GM12878 (cell line): ENCODE measurements around the gene SCIN. TPM values are rescaled to one million over a fixed set of nuclear protein-coding genes. Genes with fewer than 3 reads are reported as not detected.

ENCODE experiments used
- ATAC-seq: fragments of 200-7000 bp; cut with Tn5 transposase; 3 replicates; pipeline ENCODE4 v1.9.1; 2020; ENCODE audit warnings: mild to moderate bottlenecking, moderate library complexity
- BruUV-seq: library from RNA; stranded (reverse); fragments of 400-500 nt; replicated peaks from 2 replicates; lab custom pipeline; 2021; lab: Mats Ljungman, UMichigan
- CTCF ChIA-PET: fragments of 300-600 bp; sonication (Branson Sonifier 250); formaldehyde crosslinking; extraction: SDS; loops from one replicate; lab custom pipeline; 2021; ENCODE audit warnings: inconsistent platforms; lab: Yijun Ruan, JAX
- POLR2A ChIA-PET: fragments of 350-600 bp; formaldehyde crosslinking; extraction: SDS; loops from one replicate; lab custom pipeline; 2021; ENCODE audit warnings: inconsistent platforms; lab: Charles Lee
- RAD21 ChIA-PET: fragments of 300-600 bp; sonication (Branson Sonifier 250); formaldehyde crosslinking; loops from one replicate; lab custom pipeline; 2023; ENCODE audit warnings: antibody characterized with exemption; ENCODE audit not compliant: unreplicated experiment; lab: Charles Lee
- SMC1A ChIA-PET: fragments of 300-600 bp; sonication (Branson Sonifier 250); formaldehyde crosslinking; loops from one replicate; lab custom pipeline; 2023; ENCODE audit not compliant: unreplicated experiment, uncharacterized antibody; lab: Charles Lee
- DNase-seq: peaks from one replicate; pipeline ENCODE4 v3.0.0-alpha.2; 2011; ENCODE audit warnings: low read depth, low spot score
- FAIRE-seq: peaks from 3 replicates; lab custom pipeline; 2011; peaks lifted over from hg19 to GRCh38; lab: Jason Lieb, UNC
- H2AFZ ChIP-seq: 2 replicates; pipeline ENCODE4 v1.6.0; 2011; ENCODE audit warnings: low read depth, low read length, control low read depth; ENCODE audit not compliant: control insufficient read depth
- H3K27ac ChIP-seq: 2 replicates; pipeline ENCODE4 v1.5.1; 2011; ENCODE audit warnings: control low read depth; ENCODE audit not compliant: control insufficient read depth, insufficient read depth
- H3K27me3 ChIP-seq, 2 experiments: replicated peaks in 1 of 2; 2 replicates each; pipeline versions ENCODE4 v1.6.0 to v1.6.1; 2011; ENCODE audit warnings: low read length in 1 of 2; ENCODE audit not compliant: control insufficient read depth in 2 of 2, insufficient read depth in 2 of 2
- H3K36me3 ChIP-seq, 2 experiments: 2 replicates each; pipeline ENCODE4 v1.5.1; 2011; ENCODE audit warnings: low read length in 1 of 2; ENCODE audit not compliant: control insufficient read depth in 2 of 2, insufficient read depth in 2 of 2
- H3K4me1 ChIP-seq: 2 replicates; pipeline ENCODE4 v1.6.1; 2011; ENCODE audit warnings: mild to moderate bottlenecking, low read length, moderate library complexity, mixed read lengths; ENCODE audit not compliant: control insufficient read depth, insufficient read depth
- H3K4me2 ChIP-seq: 2 replicates; pipeline ENCODE4 v1.6.0; 2011; ENCODE audit warnings: control low read depth; ENCODE audit not compliant: control insufficient read depth, insufficient read depth
- H3K4me3 ChIP-seq: fragments of 200-600 bp; sonication (generic); 2 replicates; pipeline ENCODE4 v1.5.1; 2016
- H3K79me2 ChIP-seq: 2 replicates; pipeline ENCODE4 v1.6.0; 2011; ENCODE audit warnings: low read length; ENCODE audit not compliant: control insufficient read depth, insufficient read depth
- H3K9ac ChIP-seq: 2 replicates; pipeline ENCODE4 v1.8.0; 2011; ENCODE audit warnings: low read length, control low read depth, mixed read lengths; ENCODE audit not compliant: control insufficient read depth, insufficient read depth
- H3K9me3 ChIP-seq: replicated peaks from 3 replicates; pipeline ENCODE4 v1.5.1; 2011; ENCODE audit warnings: mild to moderate bottlenecking, low read length; ENCODE audit not compliant: control insufficient read depth, insufficient read depth
- H4K20me1 ChIP-seq: 2 replicates; pipeline ENCODE4 v1.6.0; 2011; ENCODE audit not compliant: control insufficient read depth, insufficient read depth
- CEBPB ChIP-seq, 2 experiments: fragments of 150-350 bp in 1 of 2; IDR thresholded peaks; 2 replicates each; pipeline ENCODE4 v1.6.1; 2012 to 2014; ENCODE audit warnings: low read depth in 2 of 2, low read length in 2 of 2, borderline replicate concordance in 1 of 2, inconsistent platforms in 1 of 2
- EZH2 ChIP-seq: IDR thresholded peaks from 2 replicates; pipeline ENCODE4 v1.6.1; 2012; ENCODE audit warnings: low read depth, mild to moderate bottlenecking, control low read depth, inconsistent platforms, low read length, borderline replicate concordance; ENCODE audit not compliant: control insufficient read depth
- GATAD2B ChIP-seq: fragments of 450-650 bp; conservative IDR thresholded peaks from 2 replicates; pipeline ENCODE4 v1.6.1; 2017; ENCODE audit warnings: low read depth, mild to moderate bottlenecking, moderate library complexity
- JUNB ChIP-seq: IDR thresholded peaks from 2 replicates; pipeline ENCODE4 v1.6.1; 2016; ENCODE audit warnings: antibody characterized with exemption, mild to moderate bottlenecking
- MYC ChIP-seq: IDR thresholded peaks from 2 replicates; pipeline ENCODE4 v1.6.1; 2011; ENCODE audit warnings: mild to moderate bottlenecking, low read length, moderate library complexity, inconsistent platforms; ENCODE audit not compliant: insufficient read depth, insufficient replicate concordance, insufficient read length, severe bottlenecking
- PAX8 ChIP-seq: fragments of 450-650 bp; IDR thresholded peaks from 2 replicates; pipeline ENCODE4 v1.6.1; 2017; ENCODE audit warnings: mild to moderate bottlenecking, moderate library complexity
- RCOR1 ChIP-seq: conservative IDR thresholded peaks from 2 replicates; pipeline ENCODE4 v1.6.1; 2012; ENCODE audit warnings: low read depth, low read length, improper control_type of control experiment
- SMAD1 ChIP-seq: fragments of 450-650 bp; IDR thresholded peaks from 2 replicates; pipeline ENCODE4 v1.6.1; 2018; ENCODE audit warnings: mild to moderate bottlenecking, low read depth; ENCODE audit not compliant: partially characterized antibody
- SMC3 ChIP-seq: IDR thresholded peaks from 2 replicates; pipeline ENCODE4 v1.6.1; 2011; ENCODE audit warnings: low read length, improper control_type of control experiment, borderline replicate concordance
- SPI1 ChIP-seq: IDR thresholded peaks from 2 replicates; pipeline ENCODE4 v1.6.1; 2011; ENCODE audit warnings: low read depth, mild to moderate bottlenecking, low read length, moderate library complexity, borderline replicate concordance; ENCODE audit not compliant: insufficient read depth
- SREBF2 ChIP-seq: IDR thresholded peaks from 2 replicates; pipeline ENCODE4 v1.6.1; 2012; ENCODE audit warnings: mild to moderate bottlenecking, low read length
- TAF1 ChIP-seq: IDR thresholded peaks from 2 replicates; pipeline ENCODE4 v1.6.1; 2011; ENCODE audit warnings: mild to moderate bottlenecking, low read depth, low read length, borderline replicate concordance
- TCF7 ChIP-seq: IDR thresholded peaks from 2 replicates; pipeline ENCODE4 v1.6.1; 2014; ENCODE audit warnings: antibody characterized with exemption, borderline replicate concordance
- USF1 ChIP-seq: IDR thresholded peaks from 2 replicates; pipeline ENCODE4 v1.6.1; 2011; ENCODE audit warnings: borderline replicate concordance, low read depth, mild to moderate bottlenecking, moderate library complexity, mixed read lengths, low read length; ENCODE audit not compliant: insufficient read depth; ENCODE audit errors: extremely low read length
- ZBED1 ChIP-seq: IDR thresholded peaks from 2 replicates; pipeline ENCODE4 v1.6.1; 2016; ENCODE audit warnings: borderline replicate concordance
- ZBTB4 ChIP-seq: fragments of 450-650 bp; formaldehyde crosslinking; IDR thresholded peaks from 2 replicates; pipeline ENCODE4 v1.4.0; 2022; ENCODE audit warnings: mild to moderate bottlenecking, moderate library complexity
- WGBS: methylation state at CpG from one replicate; pipeline ENCODE4 v1.1.6; 2016; ENCODE audit warnings: low lambda C conversion rate; ENCODE audit not compliant: insufficient replicate concordance, insufficient coverage; ENCODE audit errors: missing lambda C conversion rate; 5-methylcytosine and 5-hydroxymethylcytosine counted together
- in situ Hi-C: fragments of 300-500 bp; cut with MboI; formaldehyde crosslinking; loops from 9 replicates; pipeline ENCODE4 v1.14.3; 2018; ENCODE audit warnings: mixed read lengths
- intact Hi-C: fragments of 100-400 bp; cut with micrococcal nuclease; formaldehyde crosslinking; loops from one replicate; pipeline ENCODE4 v1.14.2; 2022; ENCODE audit not compliant: unreplicated experiment
- polyA plus RNA-seq, 11 experiments: library from polyadenylated mRNA; depleted of rRNA in 4 of 11; unstranded in 6 of 11; stranded (reverse) in 5 of 11; fragments of >200 nt; fragmentation: Nextera tagmentation in 4 of 11; fragmentation: Illumina TruSeq in 1 of 11; extraction: Ambion mirVana in 4 of 11; extraction: Trizol in 1 of 11; gene quantifications; 1 replicate in 1 of 11; 2 replicates in 10 of 11; pipeline versions ENCODE4 v1.2.1 to v1.2.3, GENCODE V29; 2011 to 2016; ENCODE audit warnings: inconsistent platforms in 2 of 11, missing spikeins in 2 of 11, low read depth in 1 of 11
- total RNA-seq, 4 experiments: library from RNA; depleted of rRNA in 3 of 4; stranded (reverse); fragments of >200 nt in 3 of 4; fragmentation: Illumina TruSeq in 1 of 4; extraction: Trizol in 1 of 4; gene quantifications; 2 replicates each; pipeline versions ENCODE4 v1.2.1 to v1.2.3, GENCODE V29; 2013 to 2021

SCIN gene
- total and polyA plus RNA-seq, 10 of the 15 experiments (the other 5 are each of a cell fraction or from before 2014, with no cell fraction given): 0.23 to 2.1 (median 1.0) TPM

- TF ChIP-seq EZH2: no peak
- TF ChIP-seq MYC: no peak
- no peak for TF ChIP-seq TAF1
- TF ChIP-seq SPI1: no peak
- no peak for TF ChIP-seq CEBPB (IDR thresholded peaks at IDR 0.05; ENCODE audit: borderline replicate concordance in 1 of 2, low read depth in 2 of 2, low read length in 2 of 2)
- no peak for TF ChIP-seq ZBED1
These were observed 17.9 kb downstream of the SCIN start (continued) for GRCh38 chr7:12588259-12588904.

GRCh38 chr7:12590559-12590958, 20.0 kb downstream of the SCIN start:
- FAIRE-seq: no peak
- H2AFZ ChIP-seq: no peak overlapping the region
- H3K27me3 ChIP-seq: no peaks in the 10 kb centered on the region

More at GRCh38 chr7:12590559-12590958, 20.0 kb downstream of the SCIN start:
- no peak for DNase-seq
- POLR2A ChIA-PET: no interaction called here
- H3K4me1 ChIP-seq: no peaks in the 10 kb centered on the region
- H3K9me3 ChIP-seq: no peaks in the 10 kb centered on the region
- no peaks in the 10 kb centered on the region for H3K79me2 ChIP-seq
- in situ Hi-C loops (no loop called here), intact Hi-C loops (no loop called here)
- whole genome bisulfite sequencing: 38% methylated on average over 6 of the region's 7 CpGs
- no peaks in the 10 kb centered on the region for H3K36me3 ChIP-seq
- RAD21 ChIA-PET: no interaction called here
- BruUV-seq: no TSS peak
- ATAC-seq: no peak
- CTCF ChIA-PET: interaction anchor here (0.7 kb wide), 1 partner anchor 22 kb away, joined by 3 read pairs; no protein-coding TSS in a partner anchor
- H3K9ac ChIP-seq: no peak overlapping the region
- no peaks in the 10 kb centered on the region for H4K20me1 ChIP-seq
- no peak for TF ChIP-seq USF1
- no peak for TF ChIP-seq ZBTB4 (CRISPR knock-in tag)
- TF ChIP-seq SREBF2: no peak
- no peak for TF ChIP-seq JUNB
- TF ChIP-seq PAX8: no peak
- TF ChIP-seq RCOR1: no peak
- no peak for TF ChIP-seq SMC3
- TF ChIP-seq SMAD1: no peak
- TF ChIP-seq TCF7: no peak
- TF ChIP-seq GATAD2B: no peak
- SMC1A ChIA-PET: interaction anchor here (2.1 kb wide), 1 partner anchor 66 kb away, joined by 5 read pairs; no protein-coding TSS in a partner anchor
- H3K4me3 ChIP-seq: no peak overlapping the region
- no peak overlapping the region for H3K27ac ChIP-seq
- H3K4me2 ChIP-seq: no peak overlapping the region
